IPS-NIHi7 (cell line): Measurements from ENCODE around the gene SNX6.
"Not testable (repeated sequence)": the region's sequence is repeated elsewhere in the genome, so short reads cannot be mapped to it uniquely, and the experiment has no call there.

Experiments used
- DNase-seq: peaks from one replicate; pipeline ENCODE4 v3.0.0; 2012; ENCODE audit warnings: mixed read lengths; ENCODE audit errors: extremely low spot score

SNX6 gene

GRCh38 chr14:34634360-34634771, 4.4 kb upstream of the SNX6 start:
- not testable (repeated sequence) for DNase-seq

DNA sequence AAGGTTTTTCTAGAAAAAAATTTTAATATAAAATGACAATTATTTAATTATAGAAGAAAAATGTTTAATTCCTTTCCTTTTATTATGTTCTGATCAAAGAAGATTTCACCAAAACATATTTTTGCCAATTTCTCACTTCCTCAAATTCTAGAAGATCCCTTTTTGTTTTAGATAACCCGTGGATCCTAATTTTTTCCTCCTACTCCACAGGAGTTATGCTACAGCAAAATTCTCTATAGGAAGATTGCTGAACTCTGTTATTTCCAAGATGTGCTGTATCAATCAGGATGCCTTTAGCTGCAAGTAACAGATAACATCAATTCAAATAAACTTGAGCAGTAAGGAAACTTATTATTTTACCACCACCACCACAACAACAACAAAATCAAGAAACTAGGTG, 3.8 kb upstream of the SNX6 start:
- no peak for DNase-seq

GRCh38 chr14:34632411-34632978, 2.5 kb upstream of the SNX6 start:
- DNase-seq, result no peak

GRCh38 chr14:34629344-34629656, 648 bp downstream of the SNX6 start:
- DNase-seq, result no peak

- no peak for DNase-seq
Observed at GRCh38 chr14:34628681-34629135, 1.2 kb downstream of the SNX6 start.

DNA sequence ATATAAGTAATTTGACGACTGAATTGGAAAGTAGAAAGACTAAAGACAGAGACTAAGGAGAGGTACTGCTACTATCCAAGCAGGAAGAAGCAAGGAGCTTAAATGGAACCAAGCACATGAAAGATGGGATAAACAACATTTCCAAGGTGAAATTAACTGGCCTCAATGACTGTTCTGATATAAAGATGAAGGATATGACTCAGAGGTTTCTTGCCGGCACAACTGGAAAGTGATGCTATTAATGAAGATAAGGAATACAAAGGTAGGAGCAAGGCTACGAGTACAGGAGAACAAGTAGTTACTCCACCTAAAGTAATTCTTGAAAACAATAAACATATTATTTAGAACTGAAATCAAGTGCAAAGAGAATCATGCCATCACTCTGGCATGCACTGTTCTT, 6.4 kb downstream of the SNX6 start:
- DNase-seq, result no peak

GRCh38 chr14:34620839-34621238, 9.1 kb downstream of the SNX6 start:
- DNase-seq, result no peak

DNA sequence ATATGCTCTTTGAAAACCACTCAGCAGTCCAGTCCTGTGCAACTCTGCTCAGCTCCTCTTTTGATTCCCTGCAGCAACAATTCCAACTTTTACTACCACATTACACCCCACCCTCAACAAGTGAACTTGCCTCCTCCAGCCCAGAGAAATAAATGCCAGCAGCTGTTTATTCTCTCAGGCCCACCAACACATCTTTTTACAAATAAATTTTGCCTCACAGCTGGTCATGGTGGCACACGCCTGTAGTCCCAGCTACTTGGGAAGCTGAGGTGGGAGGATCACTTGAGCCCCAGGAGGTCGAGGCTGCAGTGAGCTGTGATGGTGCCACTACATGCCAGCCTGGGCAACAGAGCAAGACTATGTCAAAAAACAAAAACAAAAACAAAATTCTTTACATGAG, 9.8 kb downstream of the SNX6 start:
- no peak for DNase-seq

DNA sequence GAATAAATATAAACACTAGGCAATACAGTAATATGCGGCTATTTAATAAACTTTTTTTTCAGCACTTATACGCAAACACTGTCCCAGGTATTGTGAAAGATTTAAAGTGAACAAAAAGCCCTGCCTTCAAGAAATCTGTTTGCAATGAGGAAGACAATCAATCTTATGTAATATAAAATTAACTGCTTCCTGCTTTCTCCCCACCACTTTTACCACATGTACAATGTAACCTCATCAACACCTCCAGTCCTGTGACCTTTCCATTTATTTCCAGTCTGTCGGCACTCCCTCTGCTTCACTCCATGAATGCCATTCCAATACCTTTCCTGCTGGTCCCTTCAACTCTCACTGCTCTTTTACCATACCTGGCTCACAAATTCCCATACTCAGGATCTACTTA, 10.5 kb downstream of the SNX6 start:
- DNase-seq, result no peak

- DNase-seq, result no peak
Observed at GRCh38 chr14:34616360-34616759, 13.6 kb downstream of the SNX6 start.

GRCh38 chr14:34615507-34615906, 14.4 kb downstream of the SNX6 start:
- no peak for DNase-seq

- DNase-seq, result no peak
Observed at GRCh38 chr14:34614638-34615037, 15.3 kb downstream of the SNX6 start.

DNA sequence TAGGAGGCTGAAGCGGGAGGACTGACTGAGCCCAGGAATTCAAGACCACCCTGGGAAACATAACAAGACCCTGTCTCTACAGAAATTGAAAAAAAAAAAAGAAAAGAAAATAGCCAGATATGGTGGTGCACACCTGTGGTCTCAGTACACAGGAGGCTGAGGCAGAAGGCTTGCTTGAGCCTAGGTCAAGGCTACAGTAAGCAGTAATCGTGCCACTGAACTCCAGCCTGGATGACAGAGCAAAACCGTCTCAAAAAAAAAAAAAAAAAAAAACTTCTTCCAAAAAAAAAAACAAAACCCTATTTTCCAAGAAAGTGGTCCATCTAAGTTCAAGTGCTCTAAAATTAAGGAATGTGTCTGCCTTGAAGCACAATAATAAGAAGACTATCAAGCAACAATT, 19.8 kb downstream of the SNX6 start:
- no peak for DNase-seq

- no peak for DNase-seq
Observed at GRCh38 chr14:34605461-34605860, 24.5 kb downstream of the SNX6 start.

DNA sequence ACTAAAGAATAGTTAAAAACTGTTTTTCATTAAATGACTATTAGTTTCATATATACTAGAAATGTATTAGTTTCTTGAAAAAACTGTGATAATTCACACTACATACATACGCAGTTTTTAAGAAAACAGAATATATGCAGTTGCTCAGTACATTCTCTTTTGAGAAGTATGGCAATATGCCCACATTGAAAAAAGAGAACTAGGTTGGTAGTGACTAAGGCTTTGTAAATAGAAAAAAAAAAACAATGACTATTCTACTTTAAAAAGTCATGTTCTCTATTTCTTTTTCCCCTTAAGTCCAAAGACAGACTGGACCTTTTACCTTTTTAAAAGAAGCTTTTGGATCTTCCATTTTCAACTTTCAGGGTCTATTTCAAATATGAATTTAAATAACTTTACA, 25.0 kb downstream of the SNX6 start:
- no peak for DNase-seq

DNA sequence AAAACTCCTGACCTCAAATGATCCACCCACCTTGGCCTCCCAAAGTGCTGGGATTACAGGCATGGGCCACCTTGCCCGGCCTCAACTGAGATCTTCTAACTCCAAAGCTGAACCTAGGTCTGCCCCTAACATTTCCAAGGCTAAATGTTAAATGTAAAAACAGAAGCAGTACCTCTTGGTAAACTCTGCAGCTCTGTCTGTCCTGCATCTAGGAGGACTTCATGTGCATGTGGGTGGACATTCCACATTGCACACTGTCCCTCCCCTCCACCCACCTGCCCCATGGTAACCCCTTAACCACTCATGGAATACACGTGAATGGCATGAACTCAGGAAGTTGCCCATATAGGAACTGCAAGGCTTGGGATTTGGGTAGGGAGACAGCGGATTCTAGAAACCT, 33.1 kb downstream of the SNX6 start:
- no peak for DNase-seq

GRCh38 chr14:34593740-34594375, 36.1 kb downstream of the SNX6 start:
- DNase-seq, result no peak

GRCh38 chr14:34592623-34593022, 37.3 kb downstream of the SNX6 start:
- DNase-seq, result no peak

GRCh38 chr14:34583525-34583924, 46.4 kb downstream of the SNX6 start:
- DNase-seq, result no peak

- DNase-seq, result no peak
Observed at GRCh38 chr14:34582117-34582680, 47.7 kb downstream of the SNX6 start.

DNA sequence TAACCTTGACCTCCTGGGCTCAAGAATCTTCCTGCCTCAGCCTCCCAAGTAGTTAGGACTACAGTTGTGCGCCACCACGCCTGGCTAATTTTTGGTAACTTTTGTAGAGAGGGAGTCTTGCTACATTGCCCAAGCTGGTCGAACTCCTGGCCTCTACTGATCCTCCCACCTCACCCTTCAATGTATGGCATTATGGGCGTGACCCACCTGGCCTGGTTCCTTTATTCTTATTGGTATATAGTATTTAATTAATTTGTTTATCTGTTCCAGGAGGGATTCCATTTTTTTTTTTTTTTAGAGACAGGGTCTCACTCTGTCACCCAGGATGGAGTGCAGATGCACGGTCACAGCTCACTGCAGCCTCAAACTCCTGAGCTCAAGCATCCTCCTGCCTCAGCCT, 49.6 kb downstream of the SNX6 start:
- DNase-seq, result no peak

DNA sequence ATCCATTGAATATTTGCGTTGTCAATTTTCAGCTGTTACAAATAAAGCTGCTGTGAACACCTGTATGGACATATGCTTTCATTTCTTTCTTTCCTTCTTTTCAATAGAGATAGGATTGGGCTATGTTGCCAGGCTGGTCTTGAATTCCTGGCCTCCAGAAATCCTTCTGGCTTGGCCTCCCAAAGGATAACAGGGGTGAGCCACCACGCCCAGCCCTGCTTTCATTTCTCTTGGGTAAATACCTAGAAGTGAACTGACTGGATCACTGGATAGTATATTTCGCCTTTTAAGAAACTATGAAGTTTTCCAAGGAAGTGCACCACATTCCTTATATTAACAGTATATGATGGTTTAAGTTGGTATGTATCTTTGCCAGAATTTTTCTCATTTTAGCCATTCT, 58.2 kb downstream of the SNX6 start:
- DNase-seq, result no peak

- DNase-seq, result no peak
Observed at GRCh38 chr14:34569750-34570149, 60.2 kb downstream of the SNX6 start.

DNA sequence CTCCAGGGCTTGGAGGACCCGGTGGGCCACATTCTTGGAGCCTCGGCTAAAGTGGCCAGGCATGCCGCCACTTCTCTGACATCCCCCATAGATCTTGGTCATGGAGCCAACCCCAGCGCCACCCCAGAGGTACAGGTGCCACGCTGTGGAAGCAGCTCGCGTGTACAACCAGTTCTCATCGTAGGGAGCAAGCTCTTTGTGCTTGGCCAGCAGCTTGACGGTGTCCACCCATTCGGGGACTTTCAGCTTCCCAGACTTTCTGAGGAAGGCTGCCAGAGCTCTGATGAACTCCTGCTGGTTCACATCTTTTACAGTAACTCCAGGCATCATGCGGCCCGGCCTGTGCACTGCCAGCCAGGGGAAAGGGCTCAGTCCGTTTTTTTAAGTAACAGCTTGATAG, 61.1 kb downstream of the SNX6 start:
- no peak for DNase-seq
